Activated T-cell treated with anti-CD3 and anti-CD28 coated beads, Interleukin-2, amount 50 U/mL, for 48 hours (primary cell): ENCODE measurements around the gene SQOR.

ENCODE experiments used
- DNase-seq, 2 experiments: peaks; one replicate each; pipeline ENCODE4 v3.0.0-alpha.2; 2020

The SQOR gene

DNA sequence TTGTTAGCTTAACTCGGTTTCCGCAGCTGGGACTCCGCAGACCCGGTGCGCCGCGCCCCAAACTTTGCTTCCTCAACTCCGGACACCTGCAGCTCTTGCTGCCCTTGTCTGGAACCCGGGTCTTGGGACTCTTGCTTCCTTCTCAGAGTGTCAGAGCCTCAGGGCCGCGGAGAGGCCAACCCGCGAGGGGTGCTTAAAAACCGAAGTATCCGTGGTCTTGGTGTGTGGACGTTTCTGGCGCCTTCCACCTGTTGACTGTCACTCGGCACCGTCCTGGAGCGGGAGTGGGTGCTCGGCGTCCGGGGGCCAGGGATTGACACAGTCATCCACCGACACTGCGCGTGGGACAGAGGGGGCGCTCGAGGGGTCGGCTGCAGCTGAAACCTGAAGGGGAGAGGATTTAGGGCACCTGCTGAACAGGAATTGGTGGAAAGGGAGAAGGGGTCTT lies 386 bp downstream of the SQOR start:
- peak in 1 of 2 experiments; percentile 80 for DNase-seq

DNA sequence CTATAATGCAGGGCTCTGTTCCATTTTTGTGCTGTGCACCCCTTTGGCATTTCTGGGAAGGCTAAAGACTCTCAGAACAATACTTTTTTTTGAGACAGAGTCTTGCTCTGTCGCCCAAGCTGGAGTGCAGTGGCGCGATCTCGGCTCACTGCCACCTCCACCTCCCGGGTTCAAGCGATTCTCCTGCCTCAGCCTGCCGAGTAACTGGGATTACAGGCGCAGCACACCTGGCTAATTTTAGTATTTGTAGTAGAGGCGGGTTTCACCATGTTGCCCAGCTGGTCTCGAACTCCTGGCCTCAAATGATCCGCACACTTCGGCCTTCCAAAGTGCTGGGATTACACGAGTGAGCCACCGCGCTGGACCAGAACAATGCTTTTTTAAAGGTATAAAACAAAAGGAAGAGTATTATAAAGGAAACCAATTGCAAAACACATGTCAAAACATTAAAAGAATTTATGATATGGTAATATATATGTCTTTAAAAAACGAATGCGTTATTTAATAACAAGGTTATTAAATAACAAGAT lies 999 bp downstream of the SQOR start:
- peak in 1 of 2 experiments; percentile 26 for DNase-seq

DNA sequence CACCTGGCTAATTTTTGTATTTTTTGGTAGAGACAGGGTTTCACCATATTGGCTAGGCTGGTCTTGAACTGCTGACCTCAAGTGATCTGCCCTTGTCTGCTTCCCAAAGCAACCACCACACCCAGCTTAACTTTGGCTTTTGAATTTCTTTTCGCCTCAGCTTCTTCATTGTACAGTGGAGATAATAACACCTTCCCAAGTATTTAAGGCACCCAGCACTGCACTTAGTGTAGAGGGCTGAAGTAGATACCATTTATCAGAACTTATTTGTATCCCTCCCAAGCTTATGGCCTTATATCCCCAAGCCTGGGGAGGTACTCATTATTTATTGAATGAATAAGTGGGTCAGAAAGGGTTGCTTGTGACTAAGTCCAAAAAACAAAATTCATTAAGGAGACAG lies 2.3 kb downstream of the SQOR start:
- DNase-seq: peak in 1 of 2 experiments; percentile 26

DNA sequence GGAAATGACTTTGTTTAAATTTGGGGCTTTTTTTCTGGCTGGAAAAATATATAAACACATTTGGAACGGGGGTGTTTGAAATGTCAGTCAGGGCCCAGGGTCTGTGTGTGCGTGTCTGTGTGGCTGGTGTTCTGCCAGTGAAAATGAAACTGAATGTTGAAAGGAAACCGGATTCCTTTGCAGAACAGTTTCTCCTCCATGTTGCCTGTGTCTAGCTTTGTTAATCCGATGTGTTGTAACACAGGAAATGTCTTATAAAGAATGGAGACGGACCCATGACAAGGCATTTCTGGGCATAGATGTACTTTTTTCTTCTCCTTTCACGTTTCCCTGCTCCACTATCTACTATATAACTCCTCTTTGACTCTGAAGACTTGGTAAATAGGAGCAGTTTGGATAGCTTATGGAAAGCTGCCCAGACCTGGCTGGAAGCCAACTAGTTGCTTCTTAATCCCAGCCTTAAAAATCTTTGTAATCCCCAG lies 2.8 kb downstream of the SQOR start:
- peak; percentile 48 to 61 for DNase-seq

DNA sequence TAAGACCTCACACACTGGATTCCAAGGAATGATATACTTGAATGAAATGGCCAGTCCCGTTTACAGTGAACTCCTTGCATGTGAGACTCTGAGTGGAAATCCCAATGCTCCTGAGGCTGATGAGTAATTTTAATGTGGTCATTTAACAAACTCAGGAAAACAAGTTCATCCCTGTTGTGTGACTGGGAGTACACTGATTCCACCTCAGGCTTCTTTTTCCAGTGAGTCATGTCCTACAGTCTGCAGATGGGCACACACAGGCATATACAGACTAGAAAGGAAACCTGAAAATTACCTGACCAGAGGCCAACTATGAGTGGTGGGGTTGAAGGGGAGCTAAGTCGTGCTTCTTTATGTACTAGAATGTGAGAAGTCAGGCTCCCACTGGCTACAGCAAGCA lies 5.8 kb downstream of the SQOR start:
- no peak for DNase-seq

DNA sequence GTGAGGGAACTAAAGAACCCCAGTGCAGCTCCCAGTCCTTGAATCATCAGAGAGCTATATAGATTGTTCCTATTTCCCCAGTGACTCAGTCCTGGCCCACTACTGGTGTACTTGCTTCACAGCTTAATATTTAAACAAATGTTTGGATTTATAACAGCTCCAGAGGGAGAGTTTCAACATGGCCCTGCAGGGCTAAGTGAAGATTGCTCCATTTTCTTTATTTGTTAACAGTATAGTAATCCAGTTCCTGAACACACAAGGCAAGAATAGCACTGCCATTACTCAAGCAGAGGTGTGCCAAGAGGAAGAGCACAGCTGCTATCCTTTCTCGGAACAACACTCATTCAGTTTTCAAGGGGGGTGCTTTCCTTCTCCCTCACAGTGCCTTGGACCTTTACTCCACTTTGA lies 6.5 kb downstream of the SQOR start:
- DNase-seq: no peak

DNA sequence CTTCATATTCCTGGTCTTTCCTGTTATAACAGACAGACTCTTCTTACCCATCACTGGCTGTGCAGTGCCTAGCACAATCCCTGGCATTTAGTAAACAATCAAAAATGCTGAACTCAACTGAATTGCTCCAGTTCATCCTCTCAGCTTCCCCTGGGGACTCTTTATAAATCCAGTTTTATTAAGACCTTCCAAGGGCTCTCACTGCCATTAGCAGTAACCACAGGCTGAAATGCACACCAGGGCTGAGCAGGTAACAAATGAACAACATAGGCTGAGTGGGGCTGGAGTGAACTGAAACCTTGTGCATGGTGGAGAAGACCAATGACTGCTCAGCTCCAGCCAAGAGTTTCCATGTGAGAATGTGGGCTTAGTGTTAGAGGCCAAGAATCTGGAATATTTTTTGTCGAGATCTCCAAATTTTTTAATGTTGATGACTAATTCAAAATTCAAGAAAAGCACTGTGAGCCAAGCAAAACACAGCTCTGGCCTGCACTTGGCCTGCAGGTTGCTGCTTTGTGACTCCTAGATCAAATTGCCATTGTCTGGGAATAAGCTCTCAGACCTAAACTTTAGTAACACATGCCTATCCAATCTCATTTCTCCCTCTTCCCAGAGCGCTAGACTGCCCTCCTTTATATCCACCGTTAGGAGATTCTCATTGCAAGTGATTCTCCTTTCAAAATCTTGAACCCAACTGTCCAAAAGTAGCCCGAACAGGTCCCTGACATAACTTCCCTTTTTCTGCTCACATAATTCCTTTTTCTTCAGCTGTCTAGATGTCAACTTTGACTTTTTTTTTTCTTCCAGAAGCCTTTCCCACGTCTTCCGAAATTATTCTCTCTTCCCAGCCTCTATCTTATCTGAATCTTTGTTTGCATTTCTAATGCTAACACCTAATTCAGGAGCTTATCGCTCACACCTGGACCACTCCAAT lies 7.4 kb downstream of the SQOR start:
- no peak for DNase-seq

DNA sequence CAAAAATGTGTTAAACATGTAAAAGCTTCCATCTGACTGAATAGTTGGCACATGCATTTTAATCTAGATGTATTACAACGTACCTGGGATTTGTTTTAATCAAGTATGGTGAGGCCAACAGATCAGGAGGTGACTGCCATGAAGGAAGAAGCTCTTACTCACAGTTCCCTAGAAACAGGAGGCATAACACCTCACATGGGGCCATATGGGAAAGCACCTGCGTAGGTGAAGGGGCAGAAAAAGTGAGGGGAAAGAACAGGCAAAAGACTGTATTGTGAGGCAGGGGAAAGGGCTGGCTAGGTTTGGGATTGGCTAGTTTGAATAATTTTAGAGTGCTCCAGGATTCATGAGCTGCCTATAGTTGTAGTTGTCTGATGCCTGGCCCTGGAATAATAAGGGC lies 9.6 kb downstream of the SQOR start:
- no peak for DNase-seq

DNA sequence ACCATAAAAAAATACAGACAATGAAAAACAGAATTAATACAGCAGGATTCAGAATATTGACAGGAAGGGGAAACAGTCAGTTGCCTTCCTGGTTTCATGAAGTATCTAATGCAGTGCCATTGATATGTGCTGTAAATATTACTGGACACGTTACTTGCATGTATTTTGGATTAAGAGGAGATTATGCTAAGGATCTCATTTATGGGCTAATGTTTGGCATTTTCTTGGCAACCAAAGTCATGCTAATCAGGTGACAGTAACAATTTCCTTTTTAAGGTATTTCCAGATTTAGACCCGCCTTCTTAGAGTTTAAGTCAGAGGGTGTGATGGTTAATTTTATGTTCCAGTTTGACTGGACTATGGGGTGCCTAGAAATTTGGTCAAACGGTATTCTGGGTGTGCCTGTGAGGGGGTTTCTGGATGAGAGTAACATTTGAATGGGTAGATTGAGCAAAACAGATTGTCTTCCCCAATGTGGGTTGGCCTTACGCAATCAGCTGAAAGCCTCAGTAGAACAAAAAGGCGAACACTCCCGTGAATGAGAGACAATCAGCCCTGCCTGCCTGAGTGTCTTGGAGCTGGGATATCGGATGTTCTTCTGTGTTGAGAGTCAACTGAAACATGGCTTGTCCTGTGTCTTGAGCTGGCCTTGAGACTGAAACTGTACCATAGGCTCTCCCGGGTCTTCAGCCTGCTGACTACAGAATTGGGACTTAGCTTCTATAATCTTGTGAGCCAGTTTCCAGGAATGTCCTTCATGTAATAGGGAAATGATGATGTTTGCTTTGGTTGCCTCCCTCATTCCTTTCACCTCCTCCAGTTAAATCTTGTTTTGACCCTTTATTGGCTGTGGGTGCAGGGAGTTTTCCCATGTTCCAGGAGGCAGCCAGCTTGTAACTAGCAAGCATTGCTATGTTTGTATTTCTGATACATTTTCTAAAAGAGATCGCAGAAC lies 10.5 kb downstream of the SQOR start:
- DNase-seq: no peak

DNA sequence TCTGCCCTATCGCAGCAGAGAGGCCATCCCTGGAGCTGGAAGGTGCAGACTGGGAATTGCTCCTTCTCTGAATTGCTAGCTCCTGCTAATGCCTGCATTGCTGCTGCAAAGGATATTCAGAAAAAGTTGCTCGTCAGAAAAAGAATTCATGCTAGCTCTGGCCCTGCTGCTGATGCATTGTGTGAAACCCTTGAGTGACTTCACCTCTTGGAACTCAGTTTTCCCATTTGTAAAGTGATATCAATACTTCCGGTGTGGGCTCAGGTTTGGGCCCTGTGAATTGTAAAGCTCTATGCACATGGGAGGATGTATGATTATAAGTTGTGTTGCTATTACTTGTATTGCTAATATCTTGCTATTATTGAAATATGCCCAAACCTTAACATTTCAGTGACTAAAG lies 11.4 kb downstream of the SQOR start:
- no peak for DNase-seq

DNA sequence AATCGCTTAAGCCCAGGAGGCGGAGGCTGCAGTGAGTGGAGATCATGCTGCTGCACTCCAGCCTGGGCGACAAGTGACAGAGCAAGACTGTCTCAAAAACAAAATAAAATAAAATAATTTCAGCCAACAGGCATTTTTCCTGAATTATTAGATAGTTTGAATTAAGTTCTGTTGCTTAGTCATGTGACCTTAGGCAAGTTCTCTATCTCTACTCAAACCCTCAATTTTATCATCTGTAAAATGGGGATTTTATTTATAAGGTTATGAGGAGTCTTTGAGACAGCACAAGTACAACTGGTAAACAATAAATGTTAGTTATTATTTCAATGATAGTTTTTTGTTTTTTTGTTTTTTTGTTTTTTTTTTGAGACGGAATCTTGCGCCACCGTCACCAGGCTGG lies 13.0 kb downstream of the SQOR start:
- no peak for DNase-seq

DNA sequence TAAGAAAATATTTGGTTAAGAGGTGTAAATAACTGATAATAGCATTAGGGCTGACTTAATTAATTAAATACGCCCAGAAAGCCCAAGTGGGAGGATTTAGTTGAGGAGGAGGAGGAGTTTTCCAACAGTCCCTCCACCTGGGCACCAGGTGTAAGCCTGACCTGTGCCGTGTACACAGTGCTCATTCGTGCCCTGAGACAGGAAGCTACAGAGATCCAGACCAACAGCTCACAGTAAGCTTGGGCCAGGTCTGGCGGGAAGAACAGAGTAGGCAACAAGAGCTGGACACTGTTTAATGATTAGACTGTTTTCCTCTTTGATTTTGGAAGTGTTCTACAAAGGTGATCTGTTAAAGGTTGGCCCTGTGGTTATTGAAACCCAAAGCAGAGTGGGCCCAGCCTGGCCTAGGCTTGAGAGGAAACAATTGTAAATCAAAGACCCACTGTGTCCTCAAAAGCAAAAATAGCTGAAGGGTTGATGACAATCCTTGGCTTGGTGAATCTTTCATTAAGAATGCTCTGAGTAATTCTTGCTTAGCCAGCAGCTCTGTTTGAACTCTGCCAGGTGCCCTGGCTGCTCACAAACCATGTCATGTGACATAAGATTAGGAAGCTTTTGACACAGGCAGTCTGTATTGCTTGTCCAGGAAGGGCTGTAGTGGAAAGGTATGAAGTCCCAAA lies 13.8 kb downstream of the SQOR start:
- no peak for DNase-seq

DNA sequence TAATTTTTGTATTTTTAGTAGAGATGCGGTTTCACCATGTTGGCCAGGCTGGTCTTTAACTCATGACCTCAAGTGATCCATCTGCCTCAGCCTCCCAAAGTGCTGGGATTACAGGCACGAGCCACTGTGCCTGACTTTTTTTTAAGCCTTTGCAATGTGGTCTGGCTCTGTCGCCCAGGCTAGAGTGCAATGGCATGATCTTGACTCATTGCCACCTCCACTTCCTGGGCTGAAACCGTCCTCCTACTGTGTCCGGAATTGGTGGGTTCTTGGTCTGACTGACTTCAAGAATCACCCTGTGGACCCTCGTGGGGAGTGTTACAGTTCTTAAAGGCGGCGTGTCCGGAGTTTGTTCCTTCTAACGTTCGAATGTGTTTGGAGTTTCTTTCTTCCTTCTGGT lies 15.2 kb downstream of the SQOR start:
- DNase-seq: peak in 1 of 2 experiments; percentile 36

DNA sequence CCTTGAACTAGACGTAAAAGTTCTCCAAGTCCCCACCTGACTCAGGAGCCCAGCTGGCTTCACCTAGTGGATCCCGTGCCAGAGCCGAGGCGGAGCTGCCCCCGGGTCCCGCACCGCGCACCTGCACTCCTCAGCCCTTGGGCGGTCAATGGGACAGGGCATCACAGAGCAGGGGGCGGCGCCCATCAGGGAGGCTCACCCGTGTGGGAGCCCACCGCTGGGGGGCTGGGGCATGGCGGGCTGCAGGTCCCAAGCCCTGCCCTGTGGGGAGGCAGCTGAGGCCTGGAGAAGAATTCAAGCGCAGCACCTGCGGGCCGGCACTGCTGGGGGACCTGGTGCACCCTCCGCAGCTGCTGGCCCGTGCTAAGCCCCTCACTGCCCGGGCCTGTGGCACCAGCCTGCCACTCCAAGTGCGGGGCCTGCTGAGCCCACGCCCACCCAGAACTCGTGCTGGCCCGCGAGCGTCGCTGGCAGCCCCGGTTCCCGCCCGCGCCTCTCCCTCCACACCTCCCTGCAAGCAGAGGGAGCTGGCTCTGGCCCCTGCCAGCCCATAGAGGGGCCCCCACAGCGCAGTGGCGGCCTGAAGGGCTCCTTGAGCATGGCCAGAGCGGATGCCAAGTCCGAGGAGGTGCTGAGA lies 16.2 kb downstream of the SQOR start:
- DNase-seq: no peak

DNA sequence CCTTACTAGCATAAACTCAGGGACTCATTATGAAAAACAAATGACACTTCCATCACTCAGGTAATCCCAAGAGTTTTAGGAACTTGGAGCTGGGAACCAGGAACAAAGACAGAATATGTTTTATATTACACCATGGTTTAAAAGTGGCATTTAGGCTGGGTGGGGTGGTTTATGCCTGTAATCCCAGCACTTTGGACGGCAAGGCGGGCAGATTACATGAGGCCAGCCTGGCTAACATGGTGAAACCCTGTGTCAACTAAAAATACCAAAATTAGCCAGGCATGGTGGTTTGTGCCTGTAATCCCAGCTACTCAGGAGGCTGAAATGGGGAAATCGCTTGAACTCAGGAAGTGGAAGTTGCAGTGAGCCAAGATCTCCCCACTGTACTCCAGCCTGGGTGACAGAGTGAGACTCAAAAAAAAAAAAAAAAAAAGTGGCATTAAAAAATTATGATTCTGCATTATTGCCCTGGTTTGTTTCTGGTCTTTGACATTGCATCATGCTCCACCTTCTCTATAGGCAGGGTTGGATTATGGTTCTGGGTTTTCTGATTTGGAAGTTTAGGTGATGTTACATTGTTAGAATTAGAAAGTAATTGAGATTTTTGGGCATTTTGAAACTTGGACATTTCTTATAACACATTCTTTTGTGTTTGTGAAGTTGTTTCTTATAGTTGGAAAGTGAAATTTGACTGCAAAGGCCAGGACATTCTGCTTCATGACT lies 19.0 kb downstream of the SQOR start:
- no peak for DNase-seq

DNA sequence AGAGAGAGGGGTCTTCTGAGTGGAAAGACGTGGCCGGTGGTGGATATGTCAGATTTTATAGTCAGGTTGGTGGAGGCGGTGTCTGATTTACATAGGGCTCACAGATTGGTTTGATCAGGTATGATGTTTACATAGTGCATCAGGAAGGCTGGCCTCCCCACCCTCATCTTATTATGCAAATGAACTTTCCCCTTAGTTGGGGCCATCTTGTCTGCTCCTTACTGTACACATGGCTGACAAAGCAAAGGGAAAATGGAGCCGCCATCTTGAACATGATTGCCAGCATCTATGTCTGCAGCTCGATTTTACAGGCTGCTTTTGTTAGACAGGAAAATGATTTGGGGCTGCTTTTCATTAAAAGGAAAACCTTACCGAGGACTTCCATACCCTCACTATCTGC lies 19.9 kb downstream of the SQOR start:
- no peak for DNase-seq

DNA sequence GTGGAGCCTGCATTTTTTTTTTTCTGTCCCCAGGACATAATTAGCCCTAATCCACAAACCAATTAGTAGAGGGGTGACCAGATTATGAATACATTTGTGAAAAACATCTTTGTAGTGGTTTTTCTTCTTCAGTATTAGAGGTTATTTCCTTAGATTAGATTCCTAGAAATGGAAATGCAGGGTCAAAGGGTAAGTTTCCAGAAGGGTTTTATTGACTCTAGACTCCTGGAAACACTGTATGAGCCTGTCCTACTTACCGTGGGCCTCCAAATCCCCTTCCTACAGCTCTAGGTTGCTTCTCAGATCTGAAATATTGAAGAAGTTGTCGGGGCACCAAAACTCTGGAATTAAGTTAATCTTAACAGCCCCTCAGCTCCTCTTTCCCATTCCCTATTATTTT lies 22.4 kb downstream of the SQOR start:
- DNase-seq: no peak

DNA sequence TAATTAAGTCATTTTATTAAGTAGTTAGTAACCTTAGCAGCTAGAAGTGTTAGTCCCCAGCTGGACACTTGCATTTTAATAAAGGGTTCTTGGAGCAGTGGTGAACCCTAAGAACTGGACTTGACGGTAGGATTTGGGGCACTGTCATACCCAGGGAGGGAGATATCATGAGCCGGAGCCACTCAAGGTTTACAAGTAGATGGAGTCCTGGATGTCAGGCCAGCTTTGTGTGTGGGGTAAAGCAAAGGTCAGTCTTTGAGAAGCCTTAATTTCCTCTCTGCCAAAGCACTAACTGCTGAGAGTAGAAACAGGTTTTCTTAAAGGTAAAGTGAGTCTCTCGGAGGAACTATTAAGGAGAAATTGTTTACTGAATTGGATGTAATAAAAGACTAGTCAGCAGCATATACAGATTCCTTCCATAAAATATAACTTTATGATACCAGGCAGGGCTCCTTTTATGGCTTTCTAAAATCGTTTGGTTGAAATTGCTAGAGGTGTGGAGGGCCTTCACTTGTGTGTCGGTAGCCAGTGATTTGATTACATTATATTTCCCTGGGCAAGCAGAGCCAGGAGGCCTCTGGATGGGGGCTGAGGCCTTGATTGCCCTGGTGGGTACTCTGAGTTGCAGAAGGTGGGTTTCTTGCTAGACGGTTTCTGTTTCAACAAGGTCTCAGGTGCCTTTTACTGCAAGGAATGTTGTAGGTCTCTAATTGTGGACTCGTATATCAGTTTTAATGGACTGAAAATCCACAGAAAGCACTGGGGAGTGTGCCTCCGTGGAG lies 23.1 kb downstream of the SQOR start:
- no peak for DNase-seq

DNA sequence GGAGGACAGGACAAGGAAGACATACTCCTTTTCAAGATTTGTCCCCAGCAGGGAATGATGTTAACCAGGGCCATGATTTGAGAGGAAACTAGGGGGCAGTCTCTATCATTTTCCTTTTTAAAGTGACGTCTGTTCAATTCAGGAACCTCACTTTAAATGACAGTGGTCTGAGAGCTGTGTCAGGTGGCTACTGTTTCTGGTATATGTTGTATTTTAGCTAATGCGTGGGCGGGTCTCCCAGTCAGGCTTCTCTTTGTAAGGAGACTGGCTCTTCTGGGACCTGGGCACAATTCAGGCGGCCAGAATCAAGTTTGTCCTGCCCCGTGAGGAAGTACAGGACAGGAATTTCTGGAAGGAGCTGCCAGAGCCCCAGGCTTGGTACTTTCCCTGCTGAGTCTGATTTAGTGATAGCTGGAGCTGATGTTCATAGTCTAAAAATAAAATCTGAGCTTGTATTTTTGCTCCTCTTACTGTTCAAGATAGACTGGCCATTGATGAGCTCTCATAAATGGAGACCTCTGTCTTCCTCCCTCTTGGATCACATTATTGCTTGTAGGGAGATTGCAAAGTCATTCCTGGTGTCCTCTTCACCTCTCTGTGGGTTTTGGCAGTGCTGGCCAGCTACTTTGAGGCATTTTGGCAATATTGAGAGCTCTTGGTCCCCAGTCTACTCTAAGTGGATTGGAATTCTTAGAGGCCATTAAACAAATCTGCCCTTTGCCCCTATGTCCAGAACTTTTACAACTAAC lies 25.6 kb downstream of the SQOR start:
- no peak for DNase-seq

DNA sequence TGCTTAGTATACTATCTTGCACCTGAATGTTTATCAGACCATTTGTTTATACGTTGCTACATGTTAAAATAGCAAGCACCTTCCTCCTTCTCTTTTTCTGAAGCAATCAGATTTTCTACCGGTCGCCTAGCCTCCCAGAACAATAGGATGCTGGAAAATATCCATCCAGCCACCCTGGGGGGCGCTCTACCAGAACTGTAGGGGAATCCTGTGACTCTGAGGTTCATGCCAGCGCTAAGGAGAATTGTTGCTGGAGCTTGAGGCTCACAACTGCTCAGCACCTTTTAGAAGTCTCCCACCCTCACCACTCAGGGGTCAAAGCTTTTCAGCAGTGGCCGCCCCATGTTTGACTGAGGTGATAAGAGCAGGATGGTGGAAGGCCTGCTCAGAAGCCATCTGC lies 27.5 kb downstream of the SQOR start:
- no peak for DNase-seq
